ENCODE measurements around the gene XRN2.

GRCh38 chr20:21371193-21371592 lies 68.1 kb downstream of the XRN2 start:
- TF ChIP-seq POLR2AphosphoS5 (IDR thresholded peaks at IDR 0.05; ENCODE audit: low read depth, low read length) (no peak), POLR2A (IDR thresholded peaks at IDR 0.05; ENCODE audit: low read depth, low read length) (no peak), TAF1 (IDR thresholded peaks at IDR 0.05; ENCODE audit: borderline replicate concordance, low read depth, low read length) (no peak)
